Stimulated activated CD4-positive, alpha-beta T cell treated with anti-CD3 and anti-CD28 coated beads, Interleukin-1b, Interleukin-23, amount 100 ng/mL, for 4 hours (primary cell): ENCODE measurements around the gene PKD1.
A peak's percentile ranks its signal among the peaks of the same experiment; 100 is the strongest.

Source experiments
- DNase-seq, 2 donors: peaks; one replicate each; pipeline ENCODE4 v3.0.0-alpha.2; 2020; ENCODE audit warnings: low read depth in 2 of 2

Gene PKD1

GRCh38 chr16:2135770-2136490 is at the start of gene PKD1:
Gene PKD1 (minus strand): TSS chr16:2135898. CDS start chr16:2135689, 209 bp downstream.
- DNase-seq = peak; percentile 98 to 100

- no peak for DNase-seq
These were observed 49.3 kb upstream of the PKD1 start for GRCh38 chr16:2184962-2185361.

DNA sequence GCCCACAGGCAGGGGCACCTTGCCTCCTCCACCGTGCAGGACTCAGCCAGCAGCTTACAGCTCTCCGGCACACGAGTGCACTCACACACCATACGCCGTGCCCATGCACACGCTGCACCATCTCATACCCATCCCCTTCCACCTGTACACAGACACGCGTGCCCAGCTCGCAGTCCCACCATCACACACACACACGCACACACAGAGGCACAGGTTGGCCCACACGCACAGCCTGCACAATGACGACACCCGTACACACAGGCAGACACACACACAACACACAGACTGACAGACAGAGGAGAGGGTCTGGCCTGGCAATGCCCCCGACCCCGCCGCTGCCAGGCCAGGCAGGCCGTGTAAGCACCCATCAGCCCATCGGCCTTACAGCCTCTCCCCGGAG is 48.6 kb upstream of the PKD1 start:
- DNase-seq = no peak

- DNase-seq = no peak
These were observed 48.0 kb upstream of the PKD1 start for GRCh38 chr16:2183671-2184070.

- no peak for DNase-seq
These were observed 46.3 kb upstream of the PKD1 start for GRCh38 chr16:2181952-2182351.

DNA sequence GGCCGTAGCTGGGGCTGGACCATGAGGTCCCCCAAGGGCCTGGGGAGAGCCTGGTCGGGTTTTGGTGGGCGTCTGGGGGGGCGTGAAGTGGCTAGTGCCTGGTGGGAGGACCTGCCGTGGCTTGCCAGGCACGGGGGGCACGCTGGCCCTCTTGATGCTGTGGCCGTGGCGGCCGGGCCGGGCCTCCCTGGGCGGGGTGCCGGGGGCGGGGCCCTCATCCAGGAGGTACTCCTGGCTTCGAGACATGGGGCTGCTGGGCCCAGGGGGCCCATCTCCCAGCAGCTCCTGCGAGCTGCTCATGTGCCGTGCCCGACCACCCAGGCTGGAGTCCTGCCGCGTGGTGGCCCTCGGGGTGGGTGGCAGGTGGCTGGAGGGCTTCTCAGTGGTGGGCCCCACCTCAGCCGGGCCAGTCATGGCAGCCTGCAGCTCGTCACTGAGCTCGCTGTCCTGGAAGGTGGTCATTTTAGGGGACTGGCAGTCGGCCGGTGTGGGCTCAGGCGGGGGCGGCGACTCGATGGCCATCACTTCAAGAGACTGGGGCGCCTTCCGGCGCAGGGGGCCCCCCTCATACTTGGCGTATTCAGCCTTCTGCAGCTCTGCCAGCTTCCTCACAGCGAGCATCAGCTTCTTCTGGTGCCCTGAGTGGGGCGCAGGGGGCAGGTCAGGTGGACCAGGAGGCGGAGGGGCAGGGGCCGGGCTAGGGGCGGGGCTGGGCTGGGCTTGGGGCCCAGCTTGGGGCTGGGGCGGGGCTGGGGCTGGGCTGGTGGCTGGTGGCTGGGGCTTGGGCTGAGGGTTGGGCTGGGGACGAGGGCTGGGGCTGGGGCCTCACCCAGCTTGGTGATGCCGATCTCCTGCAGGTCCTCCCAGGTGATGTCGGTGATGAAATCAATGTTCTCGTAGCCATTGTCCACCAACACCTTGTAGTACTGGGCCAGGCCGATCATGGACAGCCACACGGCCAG is 45.5 kb upstream of the PKD1 start:
- no peak for DNase-seq

- no peak for DNase-seq
These were observed 44.8 kb upstream of the PKD1 start for GRCh38 chr16:2180461-2180860.

DNA sequence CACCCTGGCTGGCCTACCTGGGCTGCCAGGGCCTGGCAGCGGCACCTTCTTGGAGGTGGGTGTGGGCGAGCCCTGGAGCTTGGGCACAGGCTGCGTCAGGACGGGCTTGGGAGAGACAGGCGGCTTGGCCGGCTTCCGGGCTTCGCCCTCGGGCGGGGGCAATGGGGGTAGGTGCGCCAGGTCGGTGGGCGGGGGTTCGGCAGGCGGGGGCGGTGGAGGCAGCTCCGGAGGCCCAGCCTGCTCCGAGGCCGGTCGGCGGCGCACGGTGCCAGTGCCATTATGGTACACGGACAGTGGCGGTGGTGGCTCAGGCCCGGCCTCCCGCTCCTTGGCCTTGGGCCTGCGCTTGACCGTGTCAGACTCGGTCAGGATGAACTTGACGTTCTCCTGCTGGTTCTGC is 43.9 kb upstream of the PKD1 start:
- no peak for DNase-seq

DNA sequence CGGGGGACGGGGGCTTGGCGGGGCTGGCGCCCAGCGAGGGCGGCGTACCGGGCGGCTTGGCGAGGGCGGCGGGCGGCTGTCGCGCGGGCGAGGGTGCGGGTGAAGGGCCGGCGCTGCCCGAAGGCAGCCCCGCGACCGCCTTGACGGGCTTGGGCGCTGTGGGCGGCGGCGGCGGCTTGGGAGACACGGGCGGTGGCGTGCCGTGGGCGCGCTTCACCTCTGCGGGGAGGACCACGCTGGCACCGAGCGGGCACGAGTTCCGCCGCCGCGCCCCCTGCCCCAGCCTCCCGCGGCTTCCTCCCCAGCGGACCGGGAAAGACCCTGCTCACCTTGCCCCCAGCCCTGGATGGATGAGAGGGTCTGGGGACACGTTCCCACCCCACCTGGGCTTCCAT is 43.4 kb upstream of the PKD1 start:
- no peak for DNase-seq

- DNase-seq = peak in 1 of 2 donors; percentile 22
These were observed 42.8 kb upstream of the PKD1 start for GRCh38 chr16:2178321-2179106.

DNA sequence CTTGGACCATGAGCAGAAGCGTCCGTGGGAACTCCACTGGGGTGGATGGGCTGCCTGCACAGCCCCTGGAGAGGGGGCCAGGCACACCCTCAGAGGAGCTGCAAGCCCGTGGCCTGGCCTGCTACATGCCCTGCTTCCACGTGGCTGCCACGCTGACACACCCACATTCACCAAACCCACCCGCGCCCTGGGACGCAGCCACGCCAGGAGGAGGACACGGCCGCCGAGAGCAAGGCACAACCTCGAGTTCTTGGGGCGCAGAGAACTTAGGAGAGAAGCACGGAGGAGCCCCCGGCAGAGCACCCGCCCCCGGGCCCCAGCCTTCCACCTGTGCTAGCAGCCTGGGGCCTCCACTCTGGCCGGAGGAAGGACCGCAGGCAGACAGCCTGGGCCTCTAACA is 41.9 kb upstream of the PKD1 start:
- DNase-seq = no peak

DNA sequence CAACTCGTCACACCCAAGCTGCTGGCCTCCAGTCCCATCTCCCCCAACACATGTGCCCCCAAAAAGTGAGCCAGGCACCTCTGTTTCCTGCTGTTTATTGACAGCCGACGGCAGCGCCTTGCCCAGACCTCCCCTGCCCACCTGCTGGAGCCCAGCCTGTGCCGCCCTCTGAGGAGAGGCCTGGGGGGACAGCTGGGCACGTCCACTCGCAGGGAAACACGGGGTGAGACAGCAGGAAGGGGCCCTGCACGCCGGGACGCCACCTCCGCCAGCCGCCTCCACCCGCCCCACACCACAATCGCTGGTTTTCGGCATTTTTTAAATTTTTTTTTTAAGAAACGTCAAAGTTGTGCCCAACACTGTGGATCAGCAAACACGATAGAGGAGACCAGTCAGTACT is 41.4 kb upstream of the PKD1 start:
- DNase-seq = no peak

- DNase-seq = no peak
These were observed 40.3 kb upstream of the PKD1 start for GRCh38 chr16:2176047-2176446.

DNA sequence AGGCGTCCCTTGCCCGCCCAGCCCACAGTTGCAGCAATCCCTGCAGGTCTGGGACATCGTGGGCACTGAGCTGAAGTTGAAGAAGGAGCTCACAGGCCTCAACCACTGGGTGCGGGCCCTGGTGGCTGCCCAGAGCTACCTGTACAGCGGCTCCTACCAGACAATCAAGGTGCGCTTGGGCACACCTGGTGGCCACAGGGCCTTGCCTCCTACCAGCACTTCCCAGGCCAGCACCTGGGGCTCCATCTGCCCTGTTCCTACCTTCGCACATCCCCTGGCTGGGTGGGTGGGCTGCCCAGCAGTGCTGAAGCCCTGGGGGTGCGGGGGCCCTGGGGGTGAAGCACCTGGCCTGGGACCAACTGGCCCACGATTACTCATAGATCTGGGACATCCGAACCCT is 39.8 kb upstream of the PKD1 start:
- DNase-seq = no peak

GRCh38 chr16:2174396-2175131 is 38.9 kb upstream of the PKD1 start:
- no peak for DNase-seq

DNA sequence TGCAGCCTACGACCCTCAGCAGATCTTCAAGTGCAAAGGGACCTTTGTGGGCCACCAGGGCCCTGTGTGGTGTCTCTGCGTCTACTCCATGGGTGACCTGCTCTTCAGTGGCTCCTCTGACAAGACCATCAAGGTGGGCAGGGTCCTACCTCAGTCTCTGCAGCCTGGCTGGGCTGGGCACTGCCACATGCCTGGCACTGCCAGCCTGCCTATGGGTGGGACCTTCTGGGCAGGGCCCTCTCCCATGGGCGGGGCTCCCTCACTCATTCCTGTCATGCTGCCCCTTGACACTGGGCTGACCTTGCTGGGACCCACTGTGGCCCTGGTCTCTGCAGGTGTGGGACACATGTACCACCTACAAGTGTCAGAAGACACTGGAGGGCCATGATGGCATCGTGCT is 38.2 kb upstream of the PKD1 start:
- no peak for DNase-seq

GRCh38 chr16:2173366-2173765 is 37.7 kb upstream of the PKD1 start:
- no peak for DNase-seq

- no peak for DNase-seq
These were observed 37.1 kb upstream of the PKD1 start for GRCh38 chr16:2172688-2173335.

- no peak for DNase-seq
These were observed 36.0 kb upstream of the PKD1 start for GRCh38 chr16:2171601-2172178.

- no peak for DNase-seq
These were observed 35.1 kb upstream of the PKD1 start for GRCh38 chr16:2170587-2171435.
